Amniotic stem cell (primary cell): Measurements from ENCODE around the gene DCT.

Source experiments
- DNase-seq: peaks from one replicate; lab custom pipeline; 2025; lab: John Stamatoyannopoulos, UW

Gene DCT

DNA sequence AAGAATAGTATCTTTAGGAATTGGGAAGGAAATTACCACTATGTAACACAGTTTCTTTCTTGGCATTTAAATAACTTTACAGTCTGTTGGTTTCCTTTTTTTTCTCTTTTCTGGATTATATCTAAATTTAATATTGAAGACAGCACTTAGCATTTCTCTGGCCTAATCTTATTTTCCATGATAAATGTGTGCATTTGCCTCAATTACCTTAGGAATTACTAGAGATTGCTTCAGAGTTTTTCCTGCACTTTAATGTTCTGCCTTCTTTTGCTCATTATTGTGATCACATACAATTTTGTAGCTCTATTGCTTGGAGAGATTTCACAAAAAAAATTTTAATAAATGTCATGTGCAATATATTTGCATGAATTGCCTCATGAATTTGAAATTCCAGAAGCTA is 25.1 kb downstream of the DCT start:
- no peak for DNase-seq

- no peak for DNase-seq
Measured at GRCh38 chr13:94444826-94445225, 34.7 kb downstream of the DCT start.

- no peak for DNase-seq
Measured at GRCh38 chr13:94435604-94436226, 43.8 kb downstream of the DCT start.

DNA sequence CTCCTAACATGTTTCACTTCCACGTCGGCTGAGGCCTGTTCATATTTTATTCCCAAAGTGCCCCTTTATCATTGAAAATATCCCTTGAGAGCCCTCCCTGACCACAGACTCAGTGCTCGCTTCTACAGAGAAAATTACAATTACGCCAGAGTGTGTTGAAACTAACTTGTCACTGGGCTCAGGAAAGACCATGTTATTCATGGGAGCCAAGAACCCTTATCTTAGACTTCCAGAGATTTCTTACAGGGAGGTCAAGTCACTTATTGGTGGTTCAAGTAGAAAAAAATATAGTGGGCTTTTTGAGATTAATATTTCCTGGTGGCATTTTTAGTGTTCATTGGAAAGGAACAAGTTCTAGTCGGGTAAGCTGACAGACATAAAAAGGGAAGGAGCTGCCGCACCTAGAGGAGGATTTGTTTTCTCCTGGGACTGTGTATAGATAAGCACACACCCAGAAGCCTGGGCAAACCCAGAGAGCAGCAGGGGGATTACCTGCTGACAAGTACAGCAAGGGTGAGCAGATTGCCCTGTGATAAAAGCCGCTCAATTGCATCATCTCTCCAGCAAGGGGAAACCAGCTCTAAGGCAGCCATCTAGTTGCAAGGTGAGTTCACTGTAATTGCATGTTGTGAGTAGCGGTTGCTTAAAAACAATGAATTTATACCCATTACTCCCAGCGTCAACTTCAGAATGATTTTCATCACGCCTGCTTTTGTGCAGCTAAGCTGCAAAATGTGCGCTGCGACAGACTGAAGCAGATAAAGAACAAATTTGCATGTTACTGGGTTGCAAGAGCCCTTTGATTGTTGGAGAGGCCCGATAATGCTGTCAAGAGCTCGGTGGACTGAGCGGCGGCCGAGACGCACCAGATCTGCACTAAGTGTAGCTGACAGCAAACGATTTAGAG is 46.2 kb downstream of the DCT start:
- DNase-seq, result no peak

GRCh38 chr13:94431987-94432386 is 47.5 kb downstream of the DCT start:
- DNase-seq, result no peak

DNA sequence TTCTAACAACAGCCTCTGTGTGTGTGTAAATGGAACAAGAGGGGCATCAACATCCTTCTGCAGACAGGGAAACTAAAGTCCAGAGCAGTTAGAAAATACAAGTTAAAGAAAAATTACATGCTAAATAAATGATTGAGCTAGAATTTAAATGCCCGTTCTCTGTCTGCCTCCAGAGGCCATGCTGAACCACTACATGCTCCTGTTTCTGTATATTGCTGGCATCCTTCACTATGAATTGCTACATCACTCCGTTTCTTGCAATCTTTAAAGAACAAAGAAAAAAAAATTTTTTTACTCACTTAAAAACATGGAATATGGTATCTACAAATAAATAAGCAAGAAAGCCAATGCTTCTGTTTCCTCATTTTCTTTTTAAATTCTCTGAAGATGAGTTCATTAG is 47.9 kb downstream of the DCT start:
- DNase-seq, result no peak

DNA sequence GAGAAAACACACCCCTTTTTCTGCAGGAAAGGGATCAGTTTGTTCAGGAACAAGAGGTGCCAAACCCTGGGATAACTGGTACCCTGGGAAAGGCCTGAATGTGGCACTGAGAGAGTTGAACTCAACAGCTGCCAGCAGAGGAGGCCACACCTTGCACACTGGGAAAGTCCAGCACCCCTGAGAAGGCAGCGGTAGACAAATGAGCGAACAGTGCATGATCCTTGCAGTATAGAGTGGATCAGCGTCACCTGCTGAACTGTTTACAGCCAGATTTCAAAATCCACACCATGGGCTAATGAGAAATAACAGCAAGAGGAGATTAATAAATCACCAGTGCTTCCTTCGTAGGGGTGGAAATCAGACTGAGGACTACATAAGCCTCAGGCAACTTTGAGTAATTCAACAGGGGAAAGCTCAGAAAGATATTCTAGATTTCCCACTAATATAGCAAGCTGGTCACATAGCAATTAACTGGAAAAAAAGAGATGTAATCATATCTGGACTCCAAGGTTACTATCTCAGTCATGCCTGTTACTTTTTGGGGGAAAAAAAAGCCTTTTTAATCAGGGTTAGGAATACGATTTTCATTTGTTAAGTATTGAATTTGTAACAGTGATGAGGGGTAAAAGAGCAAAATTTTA is 52.0 kb downstream of the DCT start:
- no peak for DNase-seq

- no peak for DNase-seq
Measured at GRCh38 chr13:94419925-94420305, 59.6 kb downstream of the DCT start.

GRCh38 chr13:94419304-94419924 is 60.1 kb downstream of the DCT start:
- no peak for DNase-seq

DNA sequence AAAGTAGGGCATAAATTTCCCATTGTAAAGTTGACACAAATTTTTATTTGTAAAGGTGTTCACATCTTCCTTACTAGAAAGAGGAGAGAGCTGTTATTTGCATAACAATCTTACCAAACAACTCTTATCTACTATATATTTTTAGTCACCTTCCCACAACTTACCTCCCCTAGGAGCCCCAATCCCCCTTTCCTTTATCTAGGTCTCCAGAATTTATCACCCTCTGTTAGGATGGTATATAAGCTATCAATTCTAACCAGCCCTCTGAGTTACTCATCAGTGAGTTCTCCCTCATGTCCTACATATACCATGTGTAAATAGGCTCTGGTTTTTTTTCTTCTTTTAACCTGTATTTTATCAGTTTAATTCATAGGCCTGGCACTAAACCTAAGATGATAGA is 62.2 kb downstream of the DCT start:
- no peak for DNase-seq

GRCh38 chr13:94416454-94417080 is 62.9 kb downstream of the DCT start:
- DNase-seq, result no peak

GRCh38 chr13:94415500-94416237 is 63.8 kb downstream of the DCT start:
- no peak for DNase-seq

DNA sequence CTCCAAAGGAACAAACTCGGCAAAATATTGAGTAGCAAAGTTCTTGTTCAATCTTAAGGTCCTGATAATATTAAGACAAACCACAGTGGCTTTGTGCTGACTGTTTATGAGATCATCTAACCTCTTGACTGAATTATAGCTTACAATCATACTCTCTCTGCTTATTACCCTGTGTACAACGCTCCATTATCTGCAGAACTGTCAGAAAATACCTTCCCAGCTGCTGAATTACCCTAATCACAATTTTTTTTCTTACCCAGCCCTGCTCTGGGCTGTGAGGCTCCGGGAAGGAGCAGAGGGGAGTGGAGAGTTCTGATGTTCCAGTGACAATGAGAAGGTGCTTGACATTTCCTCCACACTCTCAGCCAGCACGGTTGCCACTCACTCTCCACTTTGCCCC is 64.8 kb downstream of the DCT start:
- no peak for DNase-seq

DNA sequence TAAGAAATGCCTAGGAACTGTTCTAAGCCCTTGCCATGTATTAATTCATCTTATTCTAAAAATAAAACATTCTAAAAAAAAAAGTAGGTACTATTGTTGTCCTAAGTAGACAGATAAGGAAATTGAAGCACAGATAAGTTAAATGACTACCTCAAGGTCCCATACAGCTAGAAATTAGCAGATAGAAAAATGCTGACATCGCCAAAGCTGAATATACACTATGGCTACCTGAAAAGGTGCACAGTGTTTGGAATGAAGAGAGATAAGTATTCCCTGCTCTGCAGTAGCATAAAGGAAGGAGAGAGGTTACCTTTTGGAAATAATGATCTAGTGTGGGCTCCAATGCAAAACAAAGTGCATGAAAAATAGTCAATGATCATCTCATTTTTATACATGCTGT is 65.3 kb downstream of the DCT start:
- DNase-seq, result no peak

DNA sequence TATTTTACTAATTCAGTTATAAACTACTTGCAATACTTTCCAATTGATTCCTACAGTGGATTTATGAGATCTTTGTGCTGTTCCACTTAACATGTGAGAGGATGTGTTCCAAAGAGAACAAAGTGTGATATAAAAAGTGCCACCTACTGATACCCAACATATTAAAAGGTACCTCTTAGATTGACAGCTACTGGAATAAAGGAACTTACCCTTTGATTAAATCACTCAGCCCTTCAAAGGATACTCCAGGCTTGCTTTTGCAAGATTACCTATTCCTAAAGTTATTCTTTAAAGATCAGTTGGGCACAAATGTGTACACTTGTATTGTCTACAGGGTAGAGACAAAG is 65.9 kb downstream of the DCT start:
- DNase-seq, result no peak

DNA sequence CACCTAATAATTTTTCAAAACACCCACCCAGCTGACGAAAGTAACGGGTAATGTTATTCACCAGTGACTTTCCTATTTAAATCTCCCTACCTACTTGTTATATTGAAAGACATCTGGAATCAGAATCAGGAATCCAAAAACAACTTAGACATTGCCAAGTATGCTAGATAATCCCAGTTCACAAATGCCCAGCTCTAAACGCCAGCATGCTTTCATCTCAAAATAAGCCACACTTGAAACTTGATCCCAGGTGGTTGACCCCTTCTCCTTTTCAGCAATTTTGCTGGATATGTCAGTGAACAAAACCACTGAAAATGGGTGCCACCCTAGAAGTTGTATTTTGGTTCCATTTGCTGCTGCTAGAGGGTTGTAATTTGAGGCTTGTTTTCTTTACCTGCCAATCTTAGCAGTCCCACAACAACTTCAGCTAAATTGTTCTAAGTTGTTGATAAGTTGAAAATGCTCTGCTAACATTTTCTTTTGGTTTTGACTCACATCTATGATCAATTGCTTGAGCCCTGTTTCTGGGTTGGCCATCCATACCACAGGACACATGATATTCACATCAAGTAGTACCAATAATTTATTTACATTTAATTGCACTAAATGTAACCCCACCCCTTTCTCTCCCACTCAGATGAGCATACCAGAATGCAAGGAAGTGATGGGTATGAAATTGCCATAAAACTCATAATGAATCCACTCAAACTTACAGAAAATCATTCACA is 66.4 kb downstream of the DCT start:
- DNase-seq, result no peak

DNA sequence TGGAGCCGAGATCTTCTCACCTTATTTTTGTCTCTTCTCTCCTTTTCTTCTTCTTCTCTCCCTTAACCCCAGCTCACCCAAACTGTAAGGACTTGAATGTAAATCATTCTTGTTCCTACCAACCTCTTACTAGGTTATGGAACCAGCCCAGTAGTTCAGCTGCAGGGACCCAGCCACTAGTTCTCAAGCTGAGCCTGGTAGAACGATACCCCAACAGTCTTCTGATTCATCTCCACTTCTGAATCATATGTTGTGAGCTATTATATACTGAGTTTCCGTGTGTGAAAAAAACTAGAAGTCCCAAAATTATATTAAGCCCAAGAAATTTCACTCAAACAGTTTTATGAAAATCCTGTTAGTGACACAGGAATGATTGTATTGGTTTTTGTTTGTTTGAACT is 67.7 kb downstream of the DCT start:
- no peak for DNase-seq

DNA sequence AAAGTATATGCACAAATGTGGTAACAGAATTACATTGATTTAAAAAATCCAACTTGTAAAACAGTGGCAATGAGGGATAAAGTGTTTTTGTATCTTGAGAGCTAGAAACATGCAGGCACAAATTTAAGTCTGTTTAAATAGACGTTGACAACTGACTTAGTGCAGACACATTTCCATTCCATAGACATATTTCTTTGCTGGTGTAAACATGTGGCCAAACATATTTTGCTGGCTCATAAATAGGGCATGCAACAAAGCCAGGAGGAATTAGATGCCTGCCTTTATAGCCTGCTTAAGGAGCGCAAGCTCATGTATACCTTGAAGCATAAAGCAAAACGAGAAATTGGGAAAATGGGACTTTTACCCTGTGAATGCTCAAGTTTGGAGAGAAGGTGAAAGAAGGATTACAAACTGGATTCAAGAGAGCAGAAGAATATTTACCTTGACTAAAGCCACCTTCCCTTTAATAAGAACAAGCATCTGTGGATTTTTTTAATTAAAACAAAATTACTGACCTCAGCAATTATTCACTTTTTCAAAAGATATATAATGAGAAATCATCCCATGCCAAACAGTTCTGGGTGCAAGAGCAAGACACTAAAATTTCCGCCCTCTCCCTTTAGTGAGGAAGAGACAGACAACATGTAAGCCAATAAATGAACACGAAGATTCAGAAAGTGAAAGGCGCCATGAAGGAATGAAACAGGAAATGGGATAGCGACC is 71.0 kb downstream of the DCT start:
- DNase-seq, result no peak

DNA sequence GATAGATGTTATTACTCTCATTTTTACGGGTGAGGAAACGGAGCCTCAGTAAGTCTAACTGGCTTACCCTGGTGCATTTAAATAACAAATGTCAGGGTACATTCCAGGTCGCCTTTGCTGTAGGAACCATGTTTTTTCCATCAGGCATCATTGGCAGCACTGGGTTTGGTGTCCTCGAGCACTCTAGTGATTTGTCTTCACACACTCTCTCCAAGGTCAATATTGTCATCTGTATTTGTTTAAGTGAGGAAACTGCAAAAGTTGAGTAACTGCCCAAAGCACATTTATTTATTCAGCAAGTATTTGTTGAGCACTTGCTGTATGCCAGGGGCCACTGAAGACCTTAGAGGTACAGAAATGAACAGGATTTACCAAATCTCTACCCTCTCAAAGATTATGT is 78.6 kb downstream of the DCT start:
- DNase-seq, result no peak

DNA sequence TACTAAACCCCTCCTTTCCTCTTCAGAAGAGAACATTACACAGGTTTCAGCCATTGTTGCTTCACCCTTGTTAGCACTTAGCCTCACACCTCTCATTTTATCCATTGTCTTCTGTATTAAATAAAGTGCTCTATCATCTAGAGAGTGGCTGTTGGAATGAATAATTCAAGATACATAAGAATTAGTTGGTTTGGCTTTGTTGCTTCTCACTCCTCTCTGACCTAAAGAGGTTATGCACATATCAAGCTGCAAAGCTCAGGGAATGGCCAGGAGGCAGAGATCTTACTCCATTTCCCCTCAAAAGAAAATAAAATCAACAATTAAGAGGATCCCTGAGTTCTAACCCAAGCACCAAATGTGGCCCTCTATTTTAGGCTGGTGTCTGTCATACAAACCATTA is 79.7 kb downstream of the DCT start:
- DNase-seq, result no peak
